ENCODE results near the gene SLCO6A1.

- TF ChIP-seq CTCF (IDR thresholded peaks at IDR 0.05; ENCODE audit: insufficient read depth, low read length, poor library complexity, severe bottlenecking) (no peak), EZH2phosphoT487 (conservative IDR thresholded peaks at IDR 0.05; ENCODE audit: low read length) (no peak)
Observed at GRCh38 chr5:102375272-102375671, 123.5 kb downstream of the SLCO6A1 start.

Data from SU-DHL-6 (cell line).